Iris pigment epithelial cell (primary cell): ENCODE data around the gene GNLY.
"Not testable (repeated sequence)": the region's sequence is repeated elsewhere in the genome, so short reads cannot be mapped to it uniquely, and the experiment has no call there.

ENCODE experiments used
- DNase-seq: peaks from one replicate; pipeline ENCODE4 v3.0.0-alpha.2; 2011; ENCODE audit warnings: low read depth

Gene GNLY

DNA sequence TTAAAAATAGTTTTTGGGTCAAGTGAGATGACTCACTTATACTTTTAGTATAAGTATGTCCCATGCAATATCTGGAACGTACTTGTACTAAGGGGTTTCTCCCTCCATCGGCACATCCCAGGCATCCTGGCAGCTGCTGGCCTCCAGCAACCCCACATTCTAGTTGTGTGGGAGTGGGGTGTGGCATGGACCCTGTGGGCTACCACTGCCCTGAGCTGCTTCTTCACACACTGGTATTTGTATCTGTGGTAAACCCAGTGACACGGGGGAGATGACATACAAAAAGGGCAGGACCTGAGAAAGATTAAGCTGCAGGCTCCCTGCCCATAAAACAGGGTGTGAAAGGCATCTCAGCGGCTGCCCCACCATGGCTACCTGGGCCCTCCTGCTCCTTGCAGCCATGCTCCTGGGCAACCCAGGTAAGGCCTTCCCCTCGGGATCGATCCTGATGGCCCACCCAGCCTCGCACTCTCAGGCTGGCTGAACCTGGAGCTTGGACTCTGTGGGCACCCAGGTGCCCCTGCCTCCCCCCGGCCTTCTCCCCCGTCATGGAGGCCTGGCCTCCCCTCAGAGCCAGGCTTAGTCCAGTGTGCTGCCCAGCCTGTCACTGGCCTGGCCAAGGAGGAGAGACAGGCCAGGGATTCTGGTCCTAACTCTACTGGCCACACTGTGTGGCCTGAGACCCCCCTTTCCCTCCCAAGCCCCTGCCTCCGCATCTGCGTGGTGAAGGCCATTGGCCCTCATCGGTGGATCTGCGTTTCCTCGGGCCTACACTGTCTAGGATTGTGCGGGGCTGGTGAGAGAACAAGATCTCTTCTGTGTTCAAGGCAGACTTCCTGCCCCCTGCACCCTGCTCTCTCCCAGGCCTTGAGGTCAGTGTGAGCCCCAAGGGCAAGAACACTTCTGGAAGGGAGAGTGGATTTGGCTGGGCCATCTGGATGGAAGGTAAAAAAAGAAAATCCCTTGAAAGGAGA, at the start of gene GNLY:
GNLY (plus strand) TSS at position 307 of the 974 bp plus-strand sequence; CDS start at position 368, 61 bp downstream.
- DNase-seq, result no peak

DNA sequence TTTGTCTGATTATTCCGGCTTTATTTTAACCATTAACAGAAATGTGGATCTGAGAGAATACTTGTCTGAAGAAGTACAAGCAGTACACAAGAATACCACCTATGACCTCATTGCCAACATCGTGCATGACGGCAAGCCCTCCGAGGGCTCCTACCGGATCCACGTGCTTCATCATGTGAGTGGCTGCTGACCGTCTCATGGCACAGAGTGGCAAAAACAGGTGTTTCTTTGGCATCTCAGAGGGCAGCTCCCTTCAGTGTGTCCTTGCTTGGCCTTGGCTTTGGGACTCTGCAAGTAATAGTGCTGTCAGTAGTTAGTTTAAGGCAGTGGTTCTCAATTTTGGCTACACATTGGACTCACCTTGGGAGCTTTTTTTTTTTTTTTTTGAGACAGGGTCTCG, 49.2 kb upstream of the GNLY start:
- no peak for DNase-seq

DNA sequence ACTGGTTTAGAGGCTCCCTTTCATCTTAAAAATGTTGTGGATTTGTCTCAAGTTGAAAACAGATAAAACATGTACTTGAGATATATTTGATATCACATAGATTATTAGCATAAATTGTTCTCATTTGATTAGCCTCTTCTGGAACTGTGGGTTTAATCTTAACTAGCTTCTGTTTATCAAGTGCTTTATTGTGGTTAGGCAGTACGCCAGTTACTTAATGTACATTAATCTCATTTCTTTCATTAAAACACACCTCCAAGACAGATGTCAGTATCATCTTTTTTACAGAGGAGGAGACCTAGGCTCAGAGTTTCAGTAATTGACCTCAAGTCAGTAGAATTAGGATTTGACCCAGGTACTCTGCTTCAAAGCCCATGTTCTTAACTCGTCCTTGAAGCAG, 48.0 kb upstream of the GNLY start:
- no peak for DNase-seq

DNA sequence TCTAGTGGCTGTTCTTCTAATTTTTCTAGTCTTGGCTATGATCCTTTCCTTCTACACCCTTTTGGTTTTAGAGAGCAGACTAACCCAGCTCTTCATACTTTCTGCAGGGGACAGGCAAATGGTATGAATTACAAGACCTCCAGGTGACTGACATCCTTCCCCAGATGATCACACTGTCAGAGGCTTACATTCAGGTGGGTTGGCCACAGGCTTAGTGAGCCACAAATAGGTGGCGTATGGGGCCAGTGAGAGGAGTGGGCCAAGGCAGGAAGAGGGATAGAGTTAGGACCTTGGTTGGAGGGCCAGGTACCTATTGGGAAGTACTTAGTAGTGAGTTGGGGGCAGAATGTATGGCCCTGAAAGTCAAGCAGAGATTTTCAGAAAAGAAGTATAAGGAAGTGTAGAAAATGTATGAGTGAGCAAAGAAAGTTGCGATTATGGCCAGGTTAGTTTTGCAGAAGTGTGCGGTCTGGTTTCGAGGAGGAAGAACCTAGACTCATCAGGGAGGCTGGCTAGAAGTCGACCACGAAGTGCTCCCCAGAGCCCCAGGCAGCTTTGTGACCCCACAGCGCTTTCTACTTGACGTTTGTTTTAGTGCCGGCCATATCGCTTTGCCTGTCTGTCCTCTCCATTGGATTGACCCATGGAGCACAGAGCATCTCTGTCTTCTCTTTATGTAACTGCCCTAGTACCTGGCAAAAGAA, 46.2 kb upstream of the GNLY start:
- DNase-seq, result no peak

DNA sequence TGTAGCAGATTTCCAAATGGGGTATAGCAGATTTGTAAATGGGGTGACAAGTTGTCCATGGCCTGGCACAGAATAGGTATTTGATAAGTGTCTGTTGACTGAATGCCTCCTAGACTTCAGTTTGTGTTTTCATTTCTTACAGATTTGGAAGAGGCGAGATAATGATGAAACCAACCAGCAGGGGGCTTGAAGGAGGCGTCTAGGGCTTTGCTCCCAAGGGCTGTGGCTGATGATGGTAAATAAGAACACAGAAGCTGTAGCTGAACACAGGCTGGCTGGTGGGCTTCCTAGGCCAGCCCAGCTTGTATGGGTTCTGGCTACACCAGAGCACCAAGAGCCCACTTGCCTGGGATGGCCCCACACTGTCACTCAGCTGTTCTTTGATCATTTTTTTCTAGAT, 45.5 kb upstream of the GNLY start:
- peak; percentile 75 for DNase-seq

DNA sequence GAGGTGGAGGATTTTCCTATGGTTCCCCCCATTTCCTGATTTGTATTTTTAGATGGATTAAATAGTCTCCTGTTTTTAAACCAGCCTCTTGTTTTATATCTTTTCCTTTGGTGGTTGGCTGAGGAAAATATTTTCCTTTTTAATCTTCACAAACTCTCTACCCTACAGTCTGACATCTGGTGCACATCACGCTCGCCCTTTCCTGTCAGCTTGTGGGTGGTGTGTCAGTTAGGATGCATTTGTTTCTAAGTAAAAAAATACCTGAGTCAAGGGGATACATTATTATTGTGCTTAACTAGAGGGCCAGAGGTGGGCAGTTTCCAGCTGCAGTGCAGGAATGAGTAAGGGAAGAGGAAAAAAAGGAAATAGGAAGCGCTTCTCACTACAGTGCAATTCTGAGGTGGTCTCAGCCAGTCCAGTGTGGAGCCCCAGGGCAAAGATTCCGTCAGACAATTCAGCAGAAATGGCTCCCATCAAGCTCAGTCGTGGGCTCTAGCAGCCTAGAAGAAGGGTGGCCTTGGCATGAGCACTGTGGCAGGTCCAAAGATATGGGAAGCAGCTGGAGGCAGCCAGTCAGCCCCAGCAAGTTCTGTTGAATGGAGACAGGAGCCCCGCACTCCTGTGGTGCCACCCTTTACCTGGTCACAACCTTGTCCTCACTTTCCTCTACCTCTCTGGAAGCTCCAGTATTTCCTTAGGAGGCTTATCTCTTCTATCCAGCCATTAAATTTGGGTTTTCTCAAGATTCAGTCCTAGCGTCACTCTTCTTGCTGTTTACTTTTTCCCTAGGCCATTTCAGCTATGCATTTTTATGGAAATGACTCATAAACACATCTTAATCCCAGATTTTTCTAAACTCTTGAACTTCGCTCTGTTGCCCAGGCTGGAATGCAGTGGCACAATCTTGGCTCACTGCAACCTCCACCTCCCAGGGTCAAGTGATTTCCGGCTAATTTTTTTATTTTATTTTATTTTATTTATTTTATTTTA, 44.7 kb upstream of the GNLY start:
- DNase-seq, result peak; percentile 71

DNA sequence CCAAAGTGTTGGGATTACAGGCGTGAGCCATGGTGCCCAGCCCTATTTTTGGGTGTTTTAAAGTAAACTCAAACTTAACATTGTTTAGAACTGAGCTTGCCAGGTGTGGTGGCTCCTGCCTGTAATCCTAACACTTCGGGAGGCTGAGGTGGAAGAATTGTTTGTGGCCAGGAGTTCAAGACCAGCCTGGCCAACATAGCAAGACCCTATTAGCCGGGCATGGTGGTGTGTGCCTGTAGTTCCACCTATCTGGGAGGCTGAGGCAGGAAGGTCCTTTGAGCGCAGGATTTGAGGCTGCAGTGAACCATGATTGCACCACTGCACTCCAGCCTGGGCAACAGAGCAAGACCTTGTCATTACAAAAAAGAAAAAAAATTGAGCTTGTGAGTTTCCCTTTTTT, 43.7 kb upstream of the GNLY start:
- no peak for DNase-seq

DNA sequence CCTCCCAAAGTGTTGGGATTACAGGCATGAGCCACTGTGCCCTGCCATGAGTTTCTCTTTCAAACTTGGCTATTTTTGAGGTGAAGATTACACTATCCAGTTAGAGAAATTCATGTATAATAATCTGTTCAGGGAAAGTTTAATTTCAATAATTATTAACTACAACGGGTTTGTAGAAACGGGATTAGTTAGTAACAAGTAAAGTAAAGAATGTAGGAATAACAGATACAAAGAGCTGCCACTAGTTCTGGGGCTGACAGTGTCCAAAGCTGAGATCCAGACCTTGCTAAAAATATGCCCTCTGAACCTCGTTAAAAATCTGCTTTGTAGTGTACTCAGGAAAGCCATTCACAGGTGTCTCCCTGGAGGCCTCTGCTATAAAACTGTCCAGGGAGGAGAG, 43.1 kb upstream of the GNLY start:
- no peak for DNase-seq

DNA sequence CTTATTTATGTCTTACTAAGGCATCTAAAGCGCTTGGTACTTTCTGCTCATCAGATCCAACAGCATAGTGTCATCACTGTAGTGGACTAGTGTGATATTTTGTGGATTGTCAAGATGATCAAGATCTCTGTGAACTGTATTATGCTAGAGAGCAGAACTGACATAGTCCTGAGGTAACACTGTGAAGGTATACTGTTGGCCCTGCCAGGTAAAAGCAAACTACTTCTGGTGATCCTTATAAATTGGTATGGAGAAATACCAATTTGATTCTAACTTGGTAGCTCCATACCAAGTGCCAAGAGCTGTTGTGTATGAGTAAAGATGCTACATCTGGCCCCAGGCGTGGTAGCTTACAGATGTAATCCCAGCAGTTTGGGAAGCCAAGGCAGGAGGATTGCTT, 42.1 kb upstream of the GNLY start:
- DNase-seq, result no peak

DNA sequence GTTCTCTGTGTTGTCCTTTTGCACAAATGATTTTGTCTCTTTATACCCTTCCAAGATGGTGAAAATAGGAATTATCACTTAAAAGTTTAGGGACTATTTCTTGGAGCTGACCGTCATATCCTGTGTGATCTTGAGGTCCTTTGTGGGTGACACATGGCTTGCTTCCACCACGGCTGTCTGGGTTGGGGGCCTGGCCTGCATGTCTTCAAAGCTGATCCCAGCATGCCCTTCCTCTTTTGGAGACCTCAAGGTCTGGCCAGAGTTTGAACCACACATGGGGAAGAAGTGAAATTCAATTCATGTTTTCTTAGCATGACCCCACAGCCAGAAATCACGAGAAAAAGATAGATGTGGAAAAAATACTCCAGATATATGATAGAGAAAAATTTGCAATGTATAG, 40.2 kb upstream of the GNLY start:
- DNase-seq, result no peak

DNA sequence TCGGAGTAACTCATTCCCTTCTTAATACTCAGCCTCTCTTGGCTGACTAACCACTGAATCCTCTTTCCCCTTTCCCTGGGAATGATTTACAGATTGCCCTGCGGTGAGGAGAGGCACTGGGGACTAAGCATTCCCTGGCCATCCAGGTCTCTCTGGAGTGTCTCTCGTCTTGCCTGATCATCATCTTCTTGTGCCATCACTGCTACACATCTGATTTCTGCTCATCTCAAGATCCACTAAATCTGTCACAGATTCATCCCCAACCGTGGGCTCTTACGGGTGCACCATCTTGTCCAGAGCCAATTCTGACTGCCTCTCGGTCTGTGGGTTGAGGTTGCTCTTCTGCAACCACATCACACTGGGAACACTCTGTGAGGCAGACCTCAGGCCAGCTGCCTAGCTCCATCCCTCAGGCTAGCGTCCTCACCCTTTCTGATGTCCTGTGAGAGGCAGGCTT, 38.2 kb upstream of the GNLY start:
- DNase-seq, result no peak

DNA sequence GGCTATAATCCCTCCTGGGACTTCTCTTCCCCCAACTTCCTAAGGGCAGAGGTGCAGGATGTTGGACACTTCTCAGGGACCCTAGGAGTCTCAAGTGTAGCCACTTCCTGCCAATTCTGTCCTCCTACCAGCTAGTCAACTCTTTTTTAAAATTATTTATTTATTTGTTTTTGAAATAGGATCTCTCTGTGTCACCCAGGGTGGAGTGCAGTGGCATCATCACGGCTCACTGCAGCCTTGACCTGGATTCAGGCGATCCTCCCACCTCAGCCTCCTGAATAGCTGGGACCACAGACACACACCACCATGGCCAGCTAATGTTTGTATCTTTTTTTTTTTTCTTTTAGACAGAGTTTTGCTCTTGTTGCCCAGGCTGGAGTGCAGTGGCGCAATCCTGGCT, 37.7 kb upstream of the GNLY start:
- DNase-seq, result no peak

DNA sequence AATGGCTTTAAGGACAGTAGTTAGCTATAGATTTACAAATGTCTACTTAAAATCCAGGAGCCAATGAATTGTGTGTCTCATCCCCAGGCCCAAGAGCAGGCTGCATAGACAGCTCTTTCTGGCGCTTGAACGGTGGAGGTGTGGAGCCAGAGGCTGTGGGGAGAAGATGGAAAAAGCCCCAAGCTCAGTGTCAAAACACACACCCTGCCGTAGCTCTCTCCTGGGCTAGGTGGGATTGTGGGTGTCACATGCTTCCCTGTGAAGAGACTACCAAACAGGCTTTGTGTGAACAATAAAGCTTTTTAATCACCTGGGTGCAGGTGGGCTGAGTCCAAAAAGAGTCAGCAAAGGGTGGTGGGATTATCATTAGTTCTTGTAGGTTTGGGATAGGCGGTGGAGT, 36.8 kb upstream of the GNLY start:
- DNase-seq, result not testable (repeated sequence)

DNA sequence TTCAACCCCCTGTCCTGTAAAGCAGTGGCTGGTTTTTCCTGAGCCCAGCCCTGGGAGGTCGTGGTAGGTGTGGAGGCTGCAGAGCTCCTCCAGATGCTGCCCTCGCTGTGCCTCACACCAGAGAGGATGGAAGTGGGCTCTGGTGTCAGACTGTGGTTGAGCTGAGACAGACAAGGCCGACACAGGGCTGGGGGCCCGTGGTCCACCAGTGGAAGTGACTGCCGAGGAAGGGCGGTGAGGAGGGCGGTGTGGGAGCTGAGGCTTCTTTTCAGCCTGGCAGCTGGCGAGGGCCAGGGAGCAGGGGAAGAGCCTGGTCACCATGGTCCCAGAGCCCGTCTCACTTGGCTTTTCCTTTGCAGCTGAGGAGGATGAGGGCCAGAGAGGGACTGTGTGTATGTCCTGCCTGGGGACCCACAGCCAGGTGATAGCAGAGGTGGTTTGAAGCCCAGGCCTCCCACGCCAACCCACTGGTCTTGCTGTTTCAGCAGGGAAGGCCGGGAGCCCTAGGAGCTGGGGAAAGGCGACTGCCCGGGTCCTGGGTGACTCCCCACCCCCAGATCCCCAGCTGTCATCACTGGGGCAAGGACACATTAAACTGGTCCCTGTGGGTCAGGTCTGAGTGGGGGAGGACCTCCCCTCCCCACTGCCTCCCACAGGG, 34.7 kb upstream of the GNLY start:
- DNase-seq, result no peak

DNA sequence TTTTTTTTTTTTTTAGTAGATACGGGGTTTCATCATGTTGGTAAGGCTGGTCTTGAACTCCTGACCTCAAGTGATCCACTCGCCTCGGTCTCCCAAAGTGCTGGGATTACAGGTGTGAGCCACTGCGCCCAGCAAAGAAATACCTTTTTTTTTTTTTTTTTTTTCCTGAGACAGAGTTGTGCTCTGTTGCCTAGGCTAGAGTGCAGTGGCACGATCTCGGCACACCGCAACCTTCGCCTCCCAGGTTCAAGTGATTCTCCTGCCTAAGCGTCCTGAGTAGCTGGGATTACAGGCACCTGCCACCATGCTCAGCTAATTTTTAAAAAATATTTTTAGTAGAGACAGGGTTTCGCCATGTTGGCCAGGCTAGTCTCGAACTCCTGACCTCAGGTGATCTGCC, 33.9 kb upstream of the GNLY start:
- DNase-seq, result not testable (repeated sequence)

DNA sequence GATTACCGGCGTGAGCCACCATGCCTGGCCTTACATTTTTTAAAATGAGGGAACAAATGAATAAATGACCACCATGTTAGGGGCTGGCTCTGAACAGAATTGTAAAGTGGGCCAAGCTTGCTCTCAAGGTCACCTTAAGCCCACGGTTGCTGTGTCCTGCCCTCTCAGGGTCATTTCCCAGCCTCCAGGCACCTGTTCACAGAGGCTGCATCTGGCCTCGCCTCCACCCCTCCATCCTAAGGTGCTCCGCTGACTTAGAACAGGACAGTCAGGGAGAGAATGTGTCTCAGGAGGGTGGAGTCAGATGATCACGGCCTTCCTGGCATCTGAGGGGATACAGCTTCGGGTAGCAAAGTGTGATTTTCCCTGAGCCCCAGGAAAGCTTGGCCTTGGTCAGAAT, 33.4 kb upstream of the GNLY start:
- no peak for DNase-seq

DNA sequence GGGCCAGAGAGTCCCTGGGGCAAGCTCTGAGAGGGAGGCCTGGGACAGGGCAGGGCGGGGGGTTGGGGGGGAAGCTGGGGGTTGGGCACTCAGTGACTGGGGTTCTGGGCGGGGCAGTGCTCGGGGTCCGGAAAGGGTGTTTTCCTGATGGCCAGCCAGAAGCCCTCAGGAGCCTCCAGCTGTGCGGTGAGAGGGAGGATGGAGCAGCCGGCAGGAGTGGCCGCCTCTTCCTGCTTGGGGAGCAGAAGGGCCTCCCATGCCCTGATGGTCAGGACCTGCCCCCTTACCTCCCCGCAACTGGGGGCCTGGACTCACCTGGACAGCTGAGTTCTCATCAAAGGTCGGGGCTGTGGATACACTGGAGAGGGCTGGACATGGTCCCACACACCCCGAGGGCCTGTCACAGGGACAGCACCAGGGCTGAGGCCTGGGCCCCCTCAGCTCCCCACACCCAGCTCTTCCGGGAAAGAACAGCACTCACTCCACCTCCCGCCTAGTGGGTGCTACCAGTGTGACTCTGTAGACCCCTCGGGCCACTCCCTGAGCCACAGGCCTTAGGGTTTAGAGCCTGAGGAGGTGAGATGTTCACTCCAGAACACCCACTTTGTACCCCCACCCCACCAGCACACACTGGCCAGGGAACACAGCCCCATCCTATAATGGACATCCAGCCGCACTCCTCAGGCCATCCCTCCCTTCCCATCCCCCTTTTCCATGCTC, 32.9 kb upstream of the GNLY start:
- DNase-seq, result no peak

DNA sequence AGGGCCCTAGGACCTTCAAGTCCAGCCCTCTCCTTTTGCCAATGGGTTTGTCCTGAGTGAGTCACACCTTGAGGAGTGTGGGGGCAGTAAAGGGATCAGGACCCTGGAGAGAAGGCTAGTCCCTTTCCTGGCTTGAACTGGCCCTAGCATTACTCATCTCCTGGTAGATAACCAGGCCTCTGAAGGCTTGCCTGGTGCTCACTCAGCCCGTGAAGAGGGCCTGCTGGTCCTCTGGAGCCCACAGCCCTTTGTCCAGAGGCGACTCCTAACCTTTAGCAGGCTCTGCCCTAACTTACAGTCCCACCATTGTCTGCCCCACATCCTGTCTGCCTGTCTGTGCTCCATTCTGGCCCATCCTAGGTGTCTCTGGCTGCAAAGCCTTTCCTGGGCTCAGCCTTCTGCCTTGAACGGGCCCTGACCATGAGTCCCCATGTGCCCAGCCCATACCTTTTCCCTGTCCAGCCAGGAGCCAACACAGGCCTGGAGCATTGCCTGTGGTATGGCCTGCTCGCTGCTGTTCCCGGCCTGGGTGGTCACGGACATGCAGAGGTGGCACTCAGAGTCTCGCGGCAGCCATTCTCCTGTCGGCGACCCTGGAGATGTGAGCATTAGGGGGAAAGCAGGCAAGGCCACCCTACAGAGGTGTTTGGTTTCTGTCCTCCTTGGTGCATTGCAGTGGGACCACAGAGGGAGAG, 31.1 kb upstream of the GNLY start:
- DNase-seq, result peak; percentile 89

DNA sequence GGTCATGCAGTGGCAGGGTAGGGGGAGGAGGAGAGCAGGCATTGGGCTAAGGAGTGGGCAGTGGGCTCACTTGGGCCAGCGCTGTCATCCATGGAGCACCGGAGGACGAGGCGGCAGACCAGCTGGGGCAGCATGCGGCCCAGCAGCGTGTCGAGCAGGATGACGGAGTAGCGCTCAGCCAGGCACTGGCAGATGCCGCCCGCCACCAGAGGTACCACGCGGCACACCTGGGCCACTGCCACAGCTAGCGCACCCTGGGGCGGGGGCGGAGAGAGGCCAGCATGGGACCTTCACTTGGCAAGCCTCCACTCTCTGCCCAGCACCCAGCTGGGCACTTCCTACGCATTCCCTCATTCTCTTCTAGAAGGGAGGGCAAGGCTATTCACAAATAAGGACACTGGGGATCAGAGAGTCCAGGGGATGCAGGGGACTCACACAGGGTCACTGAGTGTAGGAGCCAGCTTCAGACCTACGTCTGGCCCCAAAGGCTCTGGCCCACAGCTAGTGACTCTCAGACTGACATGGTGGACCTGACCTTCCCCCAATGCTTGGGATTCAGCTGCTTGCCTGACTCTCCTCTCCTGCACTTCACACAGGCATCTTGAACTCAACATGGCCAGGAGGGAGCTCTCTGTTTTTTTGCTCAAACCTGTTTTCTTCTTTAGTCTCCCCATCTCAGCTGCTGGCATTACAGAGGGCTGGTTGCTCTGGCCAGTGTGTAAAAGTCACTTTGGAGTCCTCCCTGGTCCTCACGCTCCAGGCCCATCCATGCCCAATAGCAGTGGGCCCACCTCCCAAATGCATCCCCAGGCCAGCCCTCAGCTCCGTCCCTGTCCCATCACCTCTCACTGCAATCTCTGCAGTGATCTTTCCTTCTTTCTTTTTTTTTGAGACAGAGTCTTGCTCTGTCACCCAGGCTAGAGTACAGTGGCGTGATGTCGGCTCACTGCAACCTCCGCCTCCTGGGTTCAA, 30.3 kb upstream of the GNLY start:
- no peak for DNase-seq
